Karpas-422 (cell line): ENCODE results near the gene SIGLECL1. TPM values are rescaled to one million over a fixed set of nuclear protein-coding genes. Genes with fewer than 3 reads are reported as not detected.

Experiments used
- DNase-seq: peaks from one replicate; pipeline ENCODE4 v3.0.0-alpha.2; 2015
- H2AFZ ChIP-seq: fragments of 200-600 bp; sonication (generic); 2 replicates; pipeline ENCODE4 v1.6.1; 2014; ENCODE audit warnings: antibody characterized with exemption, low read length, mixed read lengths
- H3K27ac ChIP-seq: fragments of 200-600 bp; sonication (generic); 2 replicates; pipeline ENCODE4 v1.5.1; 2014; ENCODE audit warnings: mild to moderate bottlenecking, low read length, moderate library complexity
- H3K27me3 ChIP-seq: fragments of 200-600 bp; sonication (generic); 2 replicates; pipeline ENCODE4 v1.6.1; 2014; ENCODE audit warnings: low read length, mixed read lengths
- H3K36me3 ChIP-seq: fragments of 200-600 bp; sonication (generic); 2 replicates; pipeline ENCODE4 v1.6.1; 2014; ENCODE audit warnings: low read length, mixed read lengths; ENCODE audit not compliant: insufficient read depth
- H3K4me1 ChIP-seq: fragments of 200-600 bp; sonication (generic); 2 replicates; pipeline ENCODE4 v1.6.1; 2014; ENCODE audit warnings: mild to moderate bottlenecking, low read length, mixed read lengths
- H3K4me2 ChIP-seq: fragments of 200-600 bp; sonication (generic); 2 replicates; pipeline ENCODE4 v1.6.1; 2014; ENCODE audit warnings: low read length, low read depth, mild to moderate bottlenecking; ENCODE audit not compliant: poor library complexity, severe bottlenecking
- H3K4me3 ChIP-seq: fragments of 200-600 bp; sonication (generic); 2 replicates; pipeline ENCODE4 v1.5.1; 2014; ENCODE audit warnings: mild to moderate bottlenecking, antibody characterized with exemption, low read length, mixed read lengths
- H3K79me2 ChIP-seq: fragments of 200-600 bp; sonication (generic); 2 replicates; pipeline ENCODE4 v1.6.1; 2014; ENCODE audit warnings: mild to moderate bottlenecking, low read length, mixed read lengths
- H3K9ac ChIP-seq: fragments of 200-600 bp; sonication (generic); 2 replicates; pipeline ENCODE4 v1.6.0; 2014; ENCODE audit warnings: low read length
- H3K9me2 ChIP-seq: fragments of 200-600 bp; sonication (generic), shearing (Covaris generic); replicated peaks from 2 replicates; pipeline ENCODE4 v1.6.0; 2014; ENCODE audit warnings: mild to moderate bottlenecking, low read length, moderate library complexity; ENCODE audit not compliant: insufficient read depth
- H3K9me3 ChIP-seq: fragments of 300-700, 200-600 bp; sonication (generic); 2 replicates; pipeline ENCODE4 v1.6.1; 2014; ENCODE audit warnings: low read length, mixed read lengths
- H4K20me1 ChIP-seq: fragments of 200-600 bp; sonication (generic); 2 replicates; pipeline ENCODE4 v1.6.1; 2014; ENCODE audit warnings: mild to moderate bottlenecking, antibody characterized with exemption, low read length, low read depth; ENCODE audit not compliant: insufficient read depth
- total RNA-seq: library from RNA; depleted of rRNA; stranded (reverse); fragments of >200 nt; shearing (Covaris generic); gene quantifications from 2 replicates; pipeline ENCODE4 v1.2.3, GENCODE V29; 2014; ENCODE audit warnings: low replicate concordance

Gene SIGLECL1
- total RNA-seq, 1 experiment from 2014 or later = not detected

DNA sequence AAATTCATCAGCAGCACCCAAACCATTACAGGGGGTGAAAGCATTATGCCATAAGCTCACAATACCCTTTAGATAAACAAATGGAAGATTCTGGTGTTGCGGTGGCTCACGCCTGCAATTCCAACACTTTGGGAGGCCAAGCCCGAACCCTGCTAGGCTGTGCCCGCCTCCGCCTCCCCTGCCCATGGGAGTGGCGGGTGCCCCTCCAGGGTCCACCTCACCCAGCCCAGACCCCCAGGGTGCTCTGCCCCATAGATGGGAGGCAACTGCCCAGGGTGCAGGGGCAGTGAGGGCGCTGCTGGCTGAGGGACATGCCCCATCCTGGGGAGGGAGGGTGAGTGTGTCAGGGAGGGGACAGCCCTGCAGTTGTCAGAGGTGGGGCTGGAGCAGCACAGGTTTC is 10.0 kb upstream of the SIGLECL1 start:
- Histone ChIP-seq H2AFZ (no peak overlapping the region), H3K4me1 (no peaks in the 10 kb centered on the region), H3K9me2 (no peaks in the 10 kb centered on the region), H3K9ac (no peak overlapping the region), H3K36me3 (no peaks in the 10 kb centered on the region), H3K27ac (no peak overlapping the region), H3K4me3 (no peak overlapping the region), H4K20me1 (no peaks in the 10 kb centered on the region), H3K79me2 (no peaks in the 10 kb centered on the region), H3K9me3 (no peaks in the 10 kb centered on the region), H3K27me3 (no peaks in the 10 kb centered on the region), H3K4me2 (no peak overlapping the region)
- DNase-seq = no peak

DNA sequence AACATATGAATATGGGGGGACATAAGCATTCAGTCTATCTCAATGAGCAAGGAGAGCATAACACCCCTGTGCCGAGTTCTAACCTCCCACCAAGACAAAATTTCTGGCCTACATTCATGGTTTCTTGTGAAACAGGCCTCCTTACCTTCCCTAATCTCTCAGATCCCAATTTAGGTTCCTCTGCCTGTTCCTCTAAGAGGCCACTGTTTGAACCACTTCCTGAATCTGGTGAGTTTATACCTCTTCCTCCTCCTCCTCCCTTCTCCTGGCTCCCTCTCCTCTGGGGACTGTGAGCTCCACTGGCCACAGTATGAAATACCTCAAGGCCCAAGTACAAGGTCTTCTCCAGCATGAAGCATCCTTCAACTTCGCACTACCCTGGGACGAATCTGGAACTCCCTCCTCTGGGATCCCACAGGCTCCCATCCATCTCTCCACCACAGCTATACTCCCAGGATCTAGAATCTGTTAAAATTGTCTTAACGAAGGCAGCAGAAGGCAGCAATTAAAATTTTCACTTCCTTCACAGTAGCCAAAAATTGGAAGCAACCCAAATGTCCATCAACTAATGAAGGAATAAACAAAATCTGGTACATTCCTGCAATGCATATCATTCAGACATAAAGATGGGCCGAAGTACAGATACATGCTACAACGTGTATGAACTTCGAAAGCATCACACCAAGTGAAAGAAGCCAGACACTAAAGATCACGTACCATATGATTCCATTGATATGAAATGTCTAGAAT is 7.8 kb upstream of the SIGLECL1 start:
- no peak for DNase-seq

GRCh38 chr19:51246164-51246552 is 4.7 kb upstream of the SIGLECL1 start:
- no peak overlapping the region for H3K4me3 ChIP-seq
- no peaks in the 10 kb centered on the region for H3K79me2 ChIP-seq
- no peaks in the 10 kb centered on the region for H4K20me1 ChIP-seq
- H3K4me2 ChIP-seq = no peak overlapping the region
- no peaks in the 10 kb centered on the region; the same call in 1 of the 2 replicates for H3K9me3 ChIP-seq
- H3K27me3 ChIP-seq = no peaks in the 10 kb centered on the region
- no peaks in the 10 kb centered on the region for H3K36me3 ChIP-seq
- H3K9ac ChIP-seq = no peak overlapping the region
- no peak overlapping the region for H3K27ac ChIP-seq
- H3K9me2 ChIP-seq = no peaks in the 10 kb centered on the region
- no peak for DNase-seq
- no peak overlapping the region for H2AFZ ChIP-seq
- peaks cover 11% of the 10 kb centered on the region for H3K4me1 ChIP-seq

More for the DNA sequence above, 7.8 kb upstream of the SIGLECL1 start:
- H2AFZ ChIP-seq = no peak overlapping the region
- H4K20me1 ChIP-seq = no peaks in the 10 kb centered on the region
- no peaks in the 10 kb centered on the region for H3K79me2 ChIP-seq
- H3K4me2 ChIP-seq = no peak overlapping the region
- no peaks in the 10 kb centered on the region for H3K27me3 ChIP-seq
- H3K9ac ChIP-seq = no peak overlapping the region
- H3K9me2 ChIP-seq = no peaks in the 10 kb centered on the region
- H3K4me1 ChIP-seq = peaks cover 4% of the 10 kb centered on the region
- no peaks in the 10 kb centered on the region for H3K9me3 ChIP-seq
- H3K4me3 ChIP-seq = no peak overlapping the region
- H3K36me3 ChIP-seq = no peaks in the 10 kb centered on the region
- no peak overlapping the region for H3K27ac ChIP-seq

- Histone ChIP-seq H3K27me3 (no peaks in the 10 kb centered on the region), H3K4me3 (no peak overlapping the region), H3K4me2 (no peak overlapping the region), H3K4me1 (peaks cover 11% of the 10 kb centered on the region), H3K9me2 (no peaks in the 10 kb centered on the region), H4K20me1 (no peaks in the 10 kb centered on the region), H3K27ac (no peak overlapping the region), H3K36me3 (no peaks in the 10 kb centered on the region), H2AFZ (peak overlapping the region; percentile 28; the same call in 1 of the 2 replicates), H3K9me3 (no peaks in the 10 kb centered on the region; the same call in 1 of the 2 replicates), H3K79me2 (no peaks in the 10 kb centered on the region), H3K9ac (no peak overlapping the region)
- DNase-seq = peak; percentile 55
Measured at GRCh38 chr19:51247972-51248590, 2.8 kb upstream of the SIGLECL1 start.

DNA sequence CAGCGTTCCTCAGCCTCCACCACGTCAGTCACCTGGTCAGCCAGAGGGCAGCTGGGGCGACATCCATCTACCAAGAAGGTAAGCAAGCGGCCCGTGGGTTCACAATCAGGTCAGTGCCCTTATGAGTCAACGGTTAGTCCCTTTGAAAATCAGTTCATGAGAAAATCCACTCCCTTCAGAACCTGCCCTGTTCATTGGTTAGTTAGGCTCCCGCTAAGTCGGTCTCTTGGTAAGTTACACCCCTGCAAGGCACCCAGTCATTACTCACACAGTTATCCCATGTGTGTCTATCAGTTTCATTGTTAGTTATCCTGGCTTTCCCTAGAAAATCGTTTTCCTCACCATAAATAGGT is 564 bp downstream of the SIGLECL1 start:
- H3K9me2 ChIP-seq = no peaks in the 10 kb centered on the region
- DNase-seq = no peak

GRCh38 chr19:51252306-51253079 is 1.6 kb downstream of the SIGLECL1 start:
- no peaks in the 10 kb centered on the region for H3K9me2 ChIP-seq
- no peak for DNase-seq
- no peaks in the 10 kb centered on the region for H3K36me3 ChIP-seq
- no peak overlapping the region for H3K4me3 ChIP-seq
- no peak overlapping the region for H2AFZ ChIP-seq
- no peak overlapping the region for H3K27ac ChIP-seq
- no peak overlapping the region for H3K9ac ChIP-seq
- H3K9me3 ChIP-seq = no peaks in the 10 kb centered on the region; the same call in 1 of the 2 replicates
- no peaks in the 10 kb centered on the region for H3K79me2 ChIP-seq
- no peaks in the 10 kb centered on the region for H4K20me1 ChIP-seq
- no peak overlapping the region for H3K4me2 ChIP-seq
- H3K27me3 ChIP-seq = no peaks in the 10 kb centered on the region
- H3K4me1 ChIP-seq = peaks cover 19% of the 10 kb centered on the region

More for the DNA sequence above, 564 bp downstream of the SIGLECL1 start:
- peaks cover 17% of the 10 kb centered on the region for H3K4me1 ChIP-seq
- H3K4me3 ChIP-seq = no peak overlapping the region
- H3K79me2 ChIP-seq = no peaks in the 10 kb centered on the region
- no peak overlapping the region for H2AFZ ChIP-seq
- no peaks in the 10 kb centered on the region for H3K27me3 ChIP-seq
- H4K20me1 ChIP-seq = no peaks in the 10 kb centered on the region
- H3K9me3 ChIP-seq = no peaks in the 10 kb centered on the region; the same call in 1 of the 2 replicates
- no peak overlapping the region for H3K9ac ChIP-seq
- no peak overlapping the region for H3K4me2 ChIP-seq
- H3K27ac ChIP-seq = no peak overlapping the region
- no peaks in the 10 kb centered on the region for H3K36me3 ChIP-seq

GRCh38 chr19:51253088-51253806 is 2.4 kb downstream of the SIGLECL1 start:
- H3K9me3 ChIP-seq = no peaks in the 10 kb centered on the region; the same call in 1 of the 2 replicates

More at GRCh38 chr19:51253088-51253806, 2.4 kb downstream of the SIGLECL1 start:
- H3K79me2 ChIP-seq = no peaks in the 10 kb centered on the region
- no peak overlapping the region for H3K9ac ChIP-seq
- H3K27me3 ChIP-seq = no peaks in the 10 kb centered on the region
- H3K36me3 ChIP-seq = no peaks in the 10 kb centered on the region
- no peak overlapping the region for H3K4me2 ChIP-seq
- no peak overlapping the region for H2AFZ ChIP-seq
- H3K4me1 ChIP-seq = peaks cover 21% of the 10 kb centered on the region
- no peaks in the 10 kb centered on the region for H4K20me1 ChIP-seq
- H3K9me2 ChIP-seq = no peaks in the 10 kb centered on the region
- no peak for DNase-seq
- no peak overlapping the region for H3K27ac ChIP-seq
- no peak overlapping the region for H3K4me3 ChIP-seq
